PC-9 (cell line): ENCODE results near the gene EGFLAM. TPM values are rescaled to one million over a fixed set of nuclear protein-coding genes. Genes with fewer than 3 reads are reported as not detected.

Experiments
- BruUV-seq: library from RNA; stranded (reverse); fragments of 400-500 nt; replicated peaks from 2 replicates; lab custom pipeline; 2021; lab: Mats Ljungman, UMichigan
- CTCF ChIA-PET: fragments of 300-600 bp; sonication (Branson Sonifier 250); formaldehyde crosslinking; loops from one replicate; lab custom pipeline; 2022; ENCODE audit warnings: antibody characterized with exemption; lab: Charles Lee
- POLR2A ChIA-PET: fragments of 300-600 bp; sonication (Branson Sonifier 250); formaldehyde crosslinking; loops from one replicate; lab custom pipeline; 2022; ENCODE audit warnings: antibody characterized with exemption; ENCODE audit not compliant: unreplicated experiment; lab: Charles Lee
- DNase-seq, 2 experiments: peaks; one replicate each; pipeline versions ENCODE4 v3.0.0 to v3.0.0-alpha.2; 2015 to 2022; ENCODE audit warnings: mixed read lengths in 1 of 2
- H2AFZ ChIP-seq: fragments of 200-600 bp; sonication (generic); 2 replicates; pipeline ENCODE4 v1.8.1; 2017; ENCODE audit warnings: antibody characterized with exemption
- H3F3A ChIP-seq: fragments of 200-600 bp; sonication (generic); 2 replicates; pipeline ENCODE4 v1.8.1; 2017; ENCODE audit warnings: antibody characterized with exemption, mild to moderate bottlenecking, low read depth; ENCODE audit not compliant: insufficient read depth
- H3K27ac ChIP-seq: fragments of 200-600 bp; sonication (generic); 2 replicates; pipeline ENCODE4 v1.6.1; 2016; ENCODE audit warnings: mixed run types
- H3K27me3 ChIP-seq: fragments of 200-600 bp; sonication (generic); 2 replicates; pipeline ENCODE4 v1.6.1; 2016; ENCODE audit warnings: low read depth, mixed run types; ENCODE audit not compliant: insufficient read depth
- H3K36me3 ChIP-seq: fragments of 200-600 bp; sonication (generic); 2 replicates; pipeline ENCODE4 v1.6.1; 2016; ENCODE audit warnings: low read depth, mixed run types
- H3K4me1 ChIP-seq: fragments of 200-600 bp; sonication (generic); replicated peaks from 2 replicates; pipeline ENCODE4 v1.6.1; 2016; ENCODE audit warnings: mixed run types; ENCODE audit not compliant: insufficient read depth
- H3K4me2 ChIP-seq: fragments of 200-600 bp; sonication (generic); 2 replicates; pipeline ENCODE4 v1.6.1; 2017; ENCODE audit warnings: mixed run types
- H3K4me3 ChIP-seq: fragments of 200-600 bp; sonication (generic); 2 replicates; pipeline ENCODE4 v1.6.1; 2016; ENCODE audit warnings: mixed run types
- H3K79me2 ChIP-seq: fragments of 200-600 bp; sonication (generic); 2 replicates; pipeline ENCODE4 v1.6.1; 2017; ENCODE audit warnings: low read depth, mixed run types
- H3K9me2 ChIP-seq: fragments of 200-600 bp; sonication (generic); 2 replicates; pipeline ENCODE4 v1.8.1; 2017; ENCODE audit warnings: mild to moderate bottlenecking; ENCODE audit not compliant: insufficient read depth
- H3K9me3 ChIP-seq: fragments of 200-600 bp; sonication (generic); 2 replicates; pipeline ENCODE4 v1.8.1; 2016; ENCODE audit warnings: low read depth; ENCODE audit not compliant: insufficient read depth
- H4K20me1 ChIP-seq: fragments of 200-600 bp; sonication (generic); 2 replicates; pipeline ENCODE4 v1.8.1; 2017; ENCODE audit not compliant: insufficient read depth
- EZH2 ChIP-seq: fragments of 200-600 bp; sonication (generic); IDR thresholded peaks from 2 replicates; pipeline ENCODE4 v1.8.0; 2017; ENCODE audit warnings: antibody characterized with exemption, low read depth
- intact Hi-C: fragments of 100-400 bp; cut with micrococcal nuclease; formaldehyde crosslinking; loops from one replicate; pipeline ENCODE4 v1.10.0; 2022; ENCODE audit not compliant: unreplicated experiment
- total RNA-seq: library from RNA; stranded (reverse); gene quantifications from 2 replicates; pipeline ENCODE4 v1.2.3, GENCODE V29; 2021
- TF ChIP-seq, protein P1 (sequence below): fragments of 200-600 bp; sonication (generic); conservative IDR thresholded peaks from 2 replicates; pipeline ENCODE4 v1.6.1; 2017; ENCODE audit warnings: mixed run types, antibody characterized with exemption, mild to moderate bottlenecking, moderate library complexity

Gene EGFLAM
- total RNA-seq, 1 experiment from 2014 or later = not detected

- no TSS peak for BruUV-seq
- H3F3A ChIP-seq = no peaks in the 10 kb centered on the region
- H3K27ac ChIP-seq = no peak overlapping the region
- TF ChIP-seq EZH2 = no peak
- TF ChIP-seq, protein P1, sequence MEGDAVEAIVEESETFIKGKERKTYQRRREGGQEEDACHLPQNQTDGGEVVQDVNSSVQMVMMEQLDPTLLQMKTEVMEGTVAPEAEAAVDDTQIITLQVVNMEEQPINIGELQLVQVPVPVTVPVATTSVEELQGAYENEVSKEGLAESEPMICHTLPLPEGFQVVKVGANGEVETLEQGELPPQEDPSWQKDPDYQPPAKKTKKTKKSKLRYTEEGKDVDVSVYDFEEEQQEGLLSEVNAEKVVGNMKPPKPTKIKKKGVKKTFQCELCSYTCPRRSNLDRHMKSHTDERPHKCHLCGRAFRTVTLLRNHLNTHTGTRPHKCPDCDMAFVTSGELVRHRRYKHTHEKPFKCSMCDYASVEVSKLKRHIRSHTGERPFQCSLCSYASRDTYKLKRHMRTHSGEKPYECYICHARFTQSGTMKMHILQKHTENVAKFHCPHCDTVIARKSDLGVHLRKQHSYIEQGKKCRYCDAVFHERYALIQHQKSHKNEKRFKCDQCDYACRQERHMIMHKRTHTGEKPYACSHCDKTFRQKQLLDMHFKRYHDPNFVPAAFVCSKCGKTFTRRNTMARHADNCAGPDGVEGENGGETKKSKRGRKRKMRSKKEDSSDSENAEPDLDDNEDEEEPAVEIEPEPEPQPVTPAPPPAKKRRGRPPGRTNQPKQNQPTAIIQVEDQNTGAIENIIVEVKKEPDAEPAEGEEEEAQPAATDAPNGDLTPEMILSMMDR = no peak
- no peaks in the 10 kb centered on the region for H3K9me3 ChIP-seq
- no peaks in the 10 kb centered on the region for H3K4me1 ChIP-seq
- no peak overlapping the region for H2AFZ ChIP-seq
- CTCF ChIA-PET = no interaction called here
- H3K79me2 ChIP-seq = no peaks in the 10 kb centered on the region
- no peak overlapping the region for H3K4me3 ChIP-seq
- H3K9me2 ChIP-seq = no peaks in the 10 kb centered on the region
- POLR2A ChIA-PET = no interaction called here
- no peaks in the 10 kb centered on the region for H3K36me3 ChIP-seq
- no peak for DNase-seq
- H3K27me3 ChIP-seq = no peaks in the 10 kb centered on the region
- H4K20me1 ChIP-seq = no peaks in the 10 kb centered on the region
- intact Hi-C loops = no loop called here
- no peak overlapping the region for H3K4me2 ChIP-seq
Observed at GRCh38 chr5:38447056-38447455, 188.7 kb downstream of the EGFLAM start.

- Histone ChIP-seq H3K36me3 (no peaks in the 10 kb centered on the region), H4K20me1 (no peaks in the 10 kb centered on the region), H3K27me3 (no peaks in the 10 kb centered on the region), H3K4me2 (no peak overlapping the region), H3K4me1 (no peaks in the 10 kb centered on the region), H3K79me2 (no peaks in the 10 kb centered on the region), H2AFZ (no peak overlapping the region), H3K27ac (no peak overlapping the region), H3K4me3 (no peak overlapping the region), H3K9me3 (no peaks in the 10 kb centered on the region), H3F3A (no peaks in the 10 kb centered on the region), H3K9me2 (no peaks in the 10 kb centered on the region)
- ChIA-PET CTCF (no interaction called here), POLR2A (no interaction called here)
- BruUV-seq = no TSS peak
- TF ChIP-seq, protein P1 = no peak
- no peak for TF ChIP-seq EZH2
- no peak for DNase-seq
- intact Hi-C loops = no loop called here
Observed at GRCh38 chr5:38447786-38448185, 189.4 kb downstream of the EGFLAM start.

DNA sequence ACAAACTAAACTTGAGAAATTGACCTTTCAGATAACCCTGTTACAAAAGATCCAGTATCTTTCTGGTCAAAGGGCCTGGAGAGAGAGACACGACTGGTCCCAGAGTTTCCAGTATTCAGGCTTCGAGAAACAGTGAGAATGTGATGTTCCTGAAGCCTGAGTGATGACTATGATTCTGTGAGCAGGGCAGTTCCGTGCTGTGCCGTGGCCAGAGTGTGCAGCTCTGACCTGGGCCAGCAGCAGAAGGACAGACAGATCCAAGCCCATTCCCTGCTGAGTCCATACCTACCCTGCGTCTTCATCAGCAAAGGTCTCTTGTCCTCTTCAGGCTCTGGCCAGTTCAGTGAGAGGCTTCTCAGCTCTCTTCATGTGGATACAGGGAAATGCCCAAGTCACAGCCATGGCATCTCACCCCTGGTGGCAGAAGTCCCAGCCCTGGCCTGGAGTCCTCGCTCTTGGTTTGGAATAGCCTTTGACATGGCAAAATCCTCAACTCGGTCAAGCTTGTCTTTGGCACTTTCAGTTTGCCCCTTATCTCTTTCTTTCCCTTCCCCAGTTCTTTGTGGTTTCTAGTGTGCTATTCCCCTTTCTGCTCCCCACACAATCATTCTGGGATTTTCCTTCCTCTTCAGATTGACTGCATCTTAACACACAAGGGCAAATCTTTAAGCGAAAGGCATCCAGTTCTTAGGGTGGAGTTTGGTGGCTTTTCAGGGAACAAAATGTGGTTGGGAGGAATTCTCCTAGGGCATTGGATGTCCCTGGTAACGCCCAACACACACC lies 190.4 kb downstream of the EGFLAM start:
- POLR2A ChIA-PET = no interaction called here
- H3K27ac ChIP-seq = no peak overlapping the region

More for the DNA sequence above, 190.4 kb downstream of the EGFLAM start:
- H3K4me3 ChIP-seq = no peak overlapping the region
- no peaks in the 10 kb centered on the region for H3K4me1 ChIP-seq
- DNase-seq = no peak
- H3F3A ChIP-seq = no peaks in the 10 kb centered on the region
- BruUV-seq = no TSS peak
- H3K79me2 ChIP-seq = no peaks in the 10 kb centered on the region
- CTCF ChIA-PET = no interaction called here
- no peaks in the 10 kb centered on the region for H3K9me3 ChIP-seq
- intact Hi-C loops = no loop called here
- H2AFZ ChIP-seq = no peak overlapping the region
- no peaks in the 10 kb centered on the region for H3K36me3 ChIP-seq
- no peaks in the 10 kb centered on the region for H3K9me2 ChIP-seq
- H3K4me2 ChIP-seq = no peak overlapping the region
- no peaks in the 10 kb centered on the region for H3K27me3 ChIP-seq
- TF ChIP-seq, protein P1 = no peak
- TF ChIP-seq EZH2 = no peak
- no peaks in the 10 kb centered on the region for H4K20me1 ChIP-seq
